Measurements from ENCODE around the gene SNX9.

DNA sequence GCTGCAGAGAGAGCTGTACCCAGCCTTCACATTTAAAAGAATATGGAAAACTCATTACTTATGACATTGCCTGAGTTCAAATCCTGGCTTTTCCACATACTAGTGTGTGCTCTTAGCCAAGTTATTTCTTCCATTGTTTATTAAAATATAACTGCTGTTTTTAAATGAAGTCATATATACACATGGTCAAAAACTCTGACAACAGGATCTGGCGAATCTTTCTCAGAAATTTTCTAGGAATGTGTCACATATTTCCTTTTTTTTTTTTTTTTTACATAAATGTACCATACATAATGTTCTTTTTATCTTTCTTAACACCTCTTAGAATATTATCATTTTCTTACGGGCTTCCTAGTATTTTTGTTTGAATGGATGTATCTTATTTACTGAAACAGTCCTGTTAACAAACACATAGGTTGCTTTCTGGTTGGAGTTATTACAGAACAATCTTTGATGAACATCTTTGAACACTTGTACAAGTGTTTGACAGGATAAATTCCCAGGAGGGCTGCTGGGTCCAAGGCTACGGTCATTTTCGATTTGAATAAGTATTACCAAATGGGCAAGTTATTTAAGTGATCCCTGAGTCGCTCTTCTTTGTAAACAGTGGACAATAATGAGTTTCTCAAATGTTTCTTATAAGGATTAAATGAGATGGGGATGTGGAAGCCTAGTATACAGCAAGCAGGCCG lies 1.6 kb upstream of the SNX9 start:
- TF ChIP-seq POLR2AphosphoS5 (IDR thresholded peaks at IDR 0.05) (no peak), EP300 (conservative IDR thresholded peaks at IDR 0.05; ENCODE audit: poor library complexity, severe bottlenecking) (no peak), TAF1 (IDR thresholded peaks at IDR 0.05; ENCODE audit: low read depth) (no peak)

All from neural cell (in vitro differentiated cells).